IgD-negative memory B cell (primary cell): Measurements from ENCODE around the gene LRRIQ1. TPM values are rescaled to one million over a fixed set of nuclear protein-coding genes. Genes with fewer than 3 reads are reported as not detected.

ENCODE experiments used
- H3K27ac Mint-ChIP-seq, 3 donors: one replicate each; pipeline ENCODE4 v1.8.0; 2020 to 2022; ENCODE audit warnings: mild to moderate bottlenecking in 3 of 3, mixed read lengths in 3 of 3, moderate library complexity in 1 of 3
- H3K27me3 Mint-ChIP-seq: one replicate; pipeline ENCODE4 v1.8.0; 2021; ENCODE audit warnings: mixed read lengths
- H3K36me3 Mint-ChIP-seq: one replicate; pipeline ENCODE4 v1.8.0; 2020; ENCODE audit warnings: mild to moderate bottlenecking, mixed read lengths
- H3K4me1 Mint-ChIP-seq, 3 donors: one replicate each; pipeline ENCODE4 v1.8.0; 2020 to 2022; ENCODE audit warnings: mixed read lengths in 3 of 3, mild to moderate bottlenecking in 1 of 3
- H3K4me3 Mint-ChIP-seq, 4 donors: one replicate each; pipeline ENCODE4 v1.8.0; 2020 to 2022; ENCODE audit warnings: mild to moderate bottlenecking in 4 of 4, mixed read lengths in 4 of 4, moderate library complexity in 3 of 4
- H3K9me3 Mint-ChIP-seq, 3 donors: one replicate each; pipeline ENCODE4 v1.8.0; 2020 to 2021; ENCODE audit warnings: mixed read lengths in 3 of 3, mild to moderate bottlenecking in 1 of 3
- polyA plus RNA-seq: library from polyadenylated mRNA; unstranded; fragments of 300-500 nt; fragmentation: Illumina TruSeq; gene quantifications from one replicate; pipeline ENCODE4 v1.2.3, GENCODE V29; 2021

The LRRIQ1 gene
- polyA plus RNA-seq, 1 donor from 2014 or later = not detected

DNA sequence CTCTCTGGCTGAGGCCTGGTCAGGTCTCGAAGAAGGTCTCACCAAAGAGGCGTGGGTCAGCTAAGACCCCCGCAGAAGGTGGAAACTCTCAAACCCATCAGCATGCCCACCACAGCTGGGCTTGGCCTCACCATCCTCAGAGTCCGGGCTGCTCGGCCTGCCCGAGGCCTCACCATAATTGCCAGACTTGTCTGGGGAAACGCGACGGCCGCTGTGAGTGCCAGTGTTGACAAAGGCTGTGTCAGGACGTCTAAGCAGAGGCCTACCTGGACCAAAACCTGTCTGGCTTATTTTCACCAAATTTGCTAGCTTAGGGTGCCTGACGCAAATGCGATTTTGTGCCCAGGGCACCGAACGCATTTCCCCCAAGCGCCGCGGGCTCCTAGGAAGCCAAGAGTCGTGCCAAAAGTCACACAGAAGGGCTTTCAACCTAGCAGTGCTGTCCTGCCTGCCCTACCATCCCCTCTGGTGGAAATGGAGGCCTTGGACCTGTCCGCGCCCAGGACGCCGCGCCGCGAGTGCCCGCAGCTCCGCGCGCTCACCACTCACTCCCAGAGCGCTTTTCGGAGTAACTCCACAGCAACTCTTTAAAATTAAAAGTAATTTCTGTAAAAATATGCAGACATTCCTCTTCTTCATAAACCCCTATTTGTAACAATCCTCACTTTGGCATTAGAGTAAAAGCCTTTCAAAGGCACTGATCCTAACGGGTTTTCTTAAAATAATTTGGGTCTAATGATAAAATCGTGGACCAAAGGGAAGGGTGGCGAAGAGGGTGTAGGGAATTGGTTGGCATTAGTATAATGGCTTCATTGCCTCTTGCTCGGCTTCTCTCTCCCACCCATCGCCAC lies 242.7 kb downstream of the LRRIQ1 start:
- Mint-ChIP-seq H3K27me3 (peaks cover 47% of the 10 kb centered on the region), H3K4me1 (peaks cover 0 to 8% (median 0%) of the 10 kb centered on the region in 3 donors), H3K36me3 (no peaks in the 10 kb centered on the region), H3K4me3 (no peak overlapping the region), H3K9me3 (peaks cover 0 to 2% (median 0%) of the 10 kb centered on the region in 3 donors), H3K27ac (no peak overlapping the region)

GRCh38 chr12:85279449-85280164 lies 243.5 kb downstream of the LRRIQ1 start:
- Mint-ChIP-seq H3K4me3 (peak overlapping the region in 1 of 4 donors; percentile 23), H3K9me3 (peaks cover 0 to 2% (median 0%) of the 10 kb centered on the region in 3 donors), H3K36me3 (no peaks in the 10 kb centered on the region), H3K27me3 (peaks cover 41% of the 10 kb centered on the region), H3K27ac (no peak overlapping the region), H3K4me1 (peaks cover 0 to 8% (median 0%) of the 10 kb centered on the region in 3 donors)

GRCh38 chr12:85280165-85280983 lies 244.2 kb downstream of the LRRIQ1 start, which contains the start of gene ALX1:
Gene ALX1, plus strand, starts transcription at chr12:85280220. Its CDS starts 42 bp downstream, at chr12:85280262.
- no peaks in the 10 kb centered on the region for H3K36me3 Mint-ChIP-seq
- peak within 1 kb of the TSS in 1 of 3 donors; percentile 18 for H3K27ac Mint-ChIP-seq
- peaks cover 0 to 2% (median 0%) of the 10 kb centered on the region in 3 donors for H3K9me3 Mint-ChIP-seq
- peaks cover 0 to 8% (median 0%) of the 10 kb centered on the region in 3 donors for H3K4me1 Mint-ChIP-seq
- peak within 1 kb of the TSS; percentile 20 to 78 (median 60) for H3K4me3 Mint-ChIP-seq
- H3K27me3 Mint-ChIP-seq = peaks cover 39% of the 10 kb centered on the region

DNA sequence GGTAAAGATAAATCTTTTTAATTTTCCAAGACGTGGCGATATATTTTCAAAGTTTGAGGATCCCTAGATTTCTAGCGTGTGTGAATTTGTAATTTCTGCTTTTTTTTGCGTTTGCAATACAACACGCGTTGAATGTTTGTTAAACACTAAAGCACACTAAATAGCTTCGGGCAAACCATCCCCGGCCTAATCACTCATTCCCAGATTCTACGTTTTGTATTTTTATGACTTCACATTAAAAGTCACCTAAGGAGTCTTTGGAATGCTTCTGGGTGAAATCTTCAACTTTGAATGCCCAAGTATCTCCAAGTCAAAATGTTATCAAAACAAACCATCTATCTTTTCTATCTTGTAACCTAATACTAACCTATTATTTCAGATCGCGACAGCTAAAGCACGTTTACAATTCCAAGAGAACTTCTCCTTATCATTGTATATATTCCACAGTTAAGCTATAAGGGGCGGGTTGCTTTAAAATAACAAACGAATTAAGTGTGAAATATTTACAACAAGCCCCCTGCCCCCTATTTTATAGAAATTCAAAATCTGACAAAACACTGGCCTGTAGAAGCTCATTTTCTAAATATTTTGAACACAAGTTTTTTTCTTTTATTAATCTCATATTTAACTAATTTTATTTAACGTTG lies 245.0 kb downstream of the LRRIQ1 start:
- Mint-ChIP-seq H3K4me3 (peak overlapping the region in 3 of 4 donors; percentile 20 to 78 (median 67)), H3K9me3 (no peaks in the 10 kb centered on the region), H3K36me3 (no peaks in the 10 kb centered on the region), H3K27me3 (peaks cover 36% of the 10 kb centered on the region), H3K4me1 (peaks cover 0 to 8% (median 0%) of the 10 kb centered on the region in 3 donors), H3K27ac (no peak overlapping the region)

- peak overlapping the region in 1 of 4 donors; percentile 16 for H3K4me3 Mint-ChIP-seq
- peaks cover 0 to 8% (median 0%) of the 10 kb centered on the region in 3 donors for H3K4me1 Mint-ChIP-seq
- H3K27ac Mint-ChIP-seq = no peak overlapping the region
- no peaks in the 10 kb centered on the region for H3K36me3 Mint-ChIP-seq
- H3K9me3 Mint-ChIP-seq = no peaks in the 10 kb centered on the region
- peaks cover 36% of the 10 kb centered on the region for H3K27me3 Mint-ChIP-seq
These were observed 245.6 kb downstream of the LRRIQ1 start for GRCh38 chr12:85281636-85282312.

GRCh38 chr12:85283560-85283959 lies 247.4 kb downstream of the LRRIQ1 start:
- Mint-ChIP-seq H3K27ac (no peak overlapping the region), H3K4me3 (no peak overlapping the region)

More at GRCh38 chr12:85283560-85283959, 247.4 kb downstream of the LRRIQ1 start:
- Mint-ChIP-seq H3K4me1 (peaks cover 0 to 8% (median 0%) of the 10 kb centered on the region in 3 donors), H3K9me3 (no peaks in the 10 kb centered on the region), H3K36me3 (no peaks in the 10 kb centered on the region), H3K27me3 (peaks cover 23% of the 10 kb centered on the region)

Other genes starting within 250 kb of the LRRIQ1 start
- not detected for gene SLC6A15, start 123.6 kb upstream of the LRRIQ1 start, polyA plus RNA-seq
- gene TSPAN19, start 74 bp upstream of the LRRIQ1 start, polyA plus RNA-seq = not detected
- not detected for gene ALX1, start 243.9 kb downstream of the LRRIQ1 start, polyA plus RNA-seq